GM21381 (cell line): Measurements from ENCODE around the gene ADAT1.

Experiments
- ATAC-seq: cut with Tn5 transposase; IDR thresholded peaks from one replicate; pipeline ENCODE4 v1.9.1; 2021; ENCODE audit warnings: mild to moderate bottlenecking, moderate library complexity; ENCODE audit not compliant: unreplicated experiment

The ADAT1 gene

GRCh38 chr16:75576384-75576811, 46.7 kb downstream of the ADAT1 start:
- peak; percentile 61 for ATAC-seq

GRCh38 chr16:75575958-75576357, 47.1 kb downstream of the ADAT1 start:
- ATAC-seq: no peak

GRCh38 chr16:75573955-75574354, 49.1 kb downstream of the ADAT1 start:
- ATAC-seq: no peak

- no peak for ATAC-seq
Measured at GRCh38 chr16:75572864-75573542, 50.1 kb downstream of the ADAT1 start.

GRCh38 chr16:75570396-75571065, 52.5 kb downstream of the ADAT1 start:
- no peak for ATAC-seq

GRCh38 chr16:75567911-75568310, 55.2 kb downstream of the ADAT1 start:
- ATAC-seq: no peak

- peak; percentile 1 for ATAC-seq
Measured at GRCh38 chr16:75566758-75567255, 56.3 kb downstream of the ADAT1 start.

GRCh38 chr16:75566040-75566757, 56.9 kb downstream of the ADAT1 start, which contains the start of gene GABARAPL2:
TSS of gene GABARAPL2 (plus strand) at chr16:75566379. CDS start at chr16:75566487, 108 bp downstream.
- ATAC-seq: peak; percentile 61

GRCh38 chr16:75565640-75566039, 57.4 kb downstream of the ADAT1 start:
- ATAC-seq: peak; percentile 0

GRCh38 chr16:75559564-75560372, 63.3 kb downstream of the ADAT1 start:
- no peak for ATAC-seq

- ATAC-seq: no peak
Measured at GRCh38 chr16:75558846-75559401, 64.2 kb downstream of the ADAT1 start.

GRCh38 chr16:75556431-75556950, 66.6 kb downstream of the ADAT1 start:
- no peak for ATAC-seq

- peak; percentile 96 for ATAC-seq
Measured at GRCh38 chr16:75555707-75556430, 67.2 kb downstream of the ADAT1 start, which contains the start of gene TMEM231. TSS of gene TMEM231 (minus strand) at chr16:75556252. CDS start at chr16:75556209, 43 bp downstream.

GRCh38 chr16:75555213-75555706, 67.8 kb downstream of the ADAT1 start:
- peak; percentile 25 for ATAC-seq

- ATAC-seq: no peak
Measured at GRCh38 chr16:75552951-75553350, 70.1 kb downstream of the ADAT1 start.

GRCh38 chr16:75550211-75550662, 72.8 kb downstream of the ADAT1 start:
- ATAC-seq: peak; percentile 68
